Muscle of leg (tissue), 11 donors: ENCODE results near the gene MYL12A. TPM values are rescaled to one million over a fixed set of nuclear protein-coding genes. Genes with fewer than 3 reads are reported as not detected.

Experiments used
- DNase-seq: peaks from one replicate; pipeline ENCODE4 v3.0.0; 2013
- H3K27ac ChIP-seq: one replicate; pipeline ENCODE4 v1.5.1; 2013; ENCODE audit warnings: mild to moderate bottlenecking, low read length, control low read depth
- H3K27me3 ChIP-seq: one replicate; pipeline ENCODE4 v1.6.1; 2013; ENCODE audit warnings: low read length; ENCODE audit not compliant: control insufficient read depth, insufficient read depth
- H3K36me3 ChIP-seq: one replicate; pipeline ENCODE4 v1.6.1; 2013; ENCODE audit warnings: low read length; ENCODE audit not compliant: control insufficient read depth, insufficient read depth
- H3K4me1 ChIP-seq: one replicate; pipeline ENCODE4 v1.6.1; 2013; ENCODE audit warnings: low read length; ENCODE audit not compliant: control insufficient read depth, insufficient read depth
- H3K4me3 ChIP-seq: one replicate; pipeline ENCODE4 v1.5.1; 2013; ENCODE audit warnings: low read length, control low read depth
- H3K9me3 ChIP-seq: replicated peaks from 2 replicates; pipeline ENCODE4 v1.6.1; 2013; ENCODE audit warnings: low read depth, low read length; ENCODE audit not compliant: control insufficient read depth
- WGBS: methylation state at CpG from one replicate; pipeline ENCODE4 v1.1.5; 2013; ENCODE audit warnings: missing lambda C conversion rate; ENCODE audit not compliant: insufficient coverage; 5-methylcytosine and 5-hydroxymethylcytosine counted together
- polyA plus RNA-seq, 8 donors: library from polyadenylated mRNA; unstranded; fragments of 120-200 nt; gene quantifications; one replicate each; pipeline versions ENCODE4 v1.2.1 to v1.2.3, GENCODE V29; 2013; ENCODE audit warnings: inconsistent platforms in 1 of 8, low replicate concordance in 1 of 8; ENCODE audit not compliant: insufficient read length in 8 of 8, insufficient read depth in 1 of 8
- total RNA-seq: library from RNA; stranded (reverse); fragments of 120-200 nt; gene quantifications from one replicate; pipeline ENCODE4 v1.2.4, GENCODE V29; 2013

MYL12A gene
- total and polyA plus RNA-seq, 9 donors: 456 to 716 (median 650) TPM

DNA sequence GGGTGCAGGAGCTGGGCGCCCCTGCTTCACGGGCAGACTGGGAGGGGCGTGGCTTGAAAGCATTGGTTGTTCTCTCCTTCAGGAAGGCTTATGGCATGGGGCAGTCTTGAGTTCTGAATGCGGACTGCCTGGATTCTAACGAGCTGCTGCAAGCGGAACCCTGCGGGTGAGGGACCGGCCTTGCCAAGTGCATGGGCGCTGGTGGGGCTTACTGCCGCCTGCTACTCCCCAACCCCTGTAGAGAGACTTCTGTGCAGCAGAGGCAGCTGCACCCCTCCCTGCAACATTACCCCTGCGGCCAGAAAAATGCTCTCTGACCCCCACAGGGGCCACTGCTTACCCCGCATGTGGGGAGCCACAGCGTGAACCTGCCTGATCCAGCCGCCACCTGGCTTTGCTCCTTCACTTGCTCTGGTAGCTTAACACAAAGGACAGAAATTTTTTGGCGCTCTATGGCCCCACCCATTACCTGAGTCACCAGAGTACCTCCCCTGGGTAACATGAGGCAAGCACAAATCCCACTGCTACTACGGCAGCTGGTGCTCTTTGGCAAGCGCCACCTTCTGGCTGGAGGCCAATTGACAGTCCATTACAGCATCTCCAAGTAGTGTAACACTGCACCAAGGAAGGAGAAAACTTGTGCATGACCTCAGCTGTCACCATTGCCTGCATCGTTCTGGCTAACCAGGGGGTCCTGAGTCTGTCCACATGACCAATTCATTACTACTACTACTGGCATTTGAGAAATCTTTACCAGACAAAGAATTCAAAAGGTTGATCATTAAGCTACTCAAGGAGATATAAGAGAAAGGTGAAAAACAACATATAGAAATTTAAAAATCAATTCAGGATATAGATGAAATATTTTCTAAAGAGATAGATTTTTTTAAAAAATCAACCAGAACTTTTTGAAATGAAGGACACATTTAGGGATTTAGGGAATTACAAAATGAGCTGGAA is 49.7 kb downstream of the MYL12A start:
- H3K27ac ChIP-seq: peak overlapping the region; percentile 15
- no peaks in the 10 kb centered on the region for H3K27me3 ChIP-seq
- H3K36me3 ChIP-seq: no peaks in the 10 kb centered on the region
- H3K4me1 ChIP-seq: peaks cover 11% of the 10 kb centered on the region
- 15% methylated on average over 16 of the region's 18 CpGs for WGBS
- H3K9me3 ChIP-seq: peaks cover 3% of the 10 kb centered on the region
- H3K4me3 ChIP-seq: peak overlapping the region; percentile 54
- DNase-seq: peak; percentile 84

- WGBS: no CpG with 5 or more reads among the region's 1 CpG
- no peaks in the 10 kb centered on the region for H3K9me3 ChIP-seq
- no peak overlapping the region for H3K4me3 ChIP-seq
- no peaks in the 10 kb centered on the region for H3K27me3 ChIP-seq
- DNase-seq: no peak
- H3K36me3 ChIP-seq: no peaks in the 10 kb centered on the region
- H3K4me1 ChIP-seq: no peaks in the 10 kb centered on the region
- H3K27ac ChIP-seq: no peak overlapping the region
These were observed 57.2 kb downstream of the MYL12A start for GRCh38 chr18:3304832-3305231.

DNA sequence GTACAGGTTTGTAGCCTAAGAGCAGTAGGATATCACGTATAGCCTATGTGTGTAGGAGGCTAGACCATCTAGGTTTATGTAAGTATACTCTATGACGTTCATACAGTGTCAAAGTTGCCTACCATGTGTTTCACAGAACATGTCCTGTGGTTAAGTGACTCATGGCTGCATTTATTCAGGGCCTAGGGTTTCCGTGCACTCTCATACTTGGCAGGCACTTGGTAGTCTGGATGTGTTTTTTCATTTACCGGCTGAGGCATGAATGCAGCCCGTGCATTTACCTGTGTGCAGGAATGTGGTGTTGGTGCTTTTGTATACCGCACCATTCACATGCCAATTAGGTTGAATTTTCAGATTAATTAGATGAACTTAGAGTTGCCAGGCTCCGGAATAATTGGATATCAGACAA is 57.8 kb downstream of the MYL12A start:
- Histone ChIP-seq H3K4me1 (no peaks in the 10 kb centered on the region), H3K27me3 (no peaks in the 10 kb centered on the region), H3K27ac (no peak overlapping the region), H3K4me3 (no peak overlapping the region), H3K36me3 (no peaks in the 10 kb centered on the region), H3K9me3 (no peaks in the 10 kb centered on the region)
- 56% methylated on average over 7 of the region's 7 CpGs for WGBS
- DNase-seq: no peak

Other genes with a start within 250 kb of the MYL12A start
- gene LPIN2, start 234.7 kb upstream of the MYL12A start, total RNA-seq: 15.7 TPM
- gene LPIN2, start 234.7 kb upstream of the MYL12A start, polyA plus RNA-seq: 10 to 100 TPM; 10.6 to 17.8 (median 12.9) TPM
- gene MYOM1, start 27.8 kb upstream of the MYL12A start, total RNA-seq: 377 TPM
- 100 to 1,000 TPM; 265 to 771 (median 606) TPM for gene MYOM1, start 27.8 kb upstream of the MYL12A start, polyA plus RNA-seq
- 301 TPM for gene MYL12B, start 14.3 kb downstream of the MYL12A start, total RNA-seq
- 100 to 1,000 TPM; 209 to 315 (median 232) TPM for gene MYL12B, start 14.3 kb downstream of the MYL12A start, polyA plus RNA-seq
- gene TGIF1, start 202.4 kb downstream of the MYL12A start, total RNA-seq: 47.5 TPM
- 10 to 100 TPM; 36.2 to 53.3 (median 46.2) TPM for gene TGIF1, start 202.4 kb downstream of the MYL12A start, polyA plus RNA-seq